HEK293 (cell line): ENCODE measurements around the gene PABPN1.
A peak's percentile ranks its signal among the peaks of the same experiment; 100 is the strongest.
"Not testable (repeated sequence)": the region's sequence is repeated elsewhere in the genome, so short reads cannot be mapped to it uniquely, and the experiment has no call there.

Experiments
- CTCF ChIA-PET: fragments of 350-600 bp; formaldehyde crosslinking; extraction: SDS; loops from one replicate; lab custom pipeline; 2021; ENCODE audit warnings: antibody characterized with exemption; lab: Yijun Ruan, JAX
- POLR2A ChIA-PET: fragments of 300-600 bp; formaldehyde crosslinking; extraction: SDS; loops from one replicate; lab custom pipeline; 2020; ENCODE audit warnings: antibody characterized with exemption, inconsistent platforms; lab: Yijun Ruan, JAX
- H3K27ac ChIP-seq: fragments of 200-500 bp; sonication (Bioruptor generic); 2 replicates; pipeline ENCODE4 v1.5.1; 2014; ENCODE audit warnings: low read depth, low read length, control low read depth, inconsistent platforms; ENCODE audit errors: extremely low read depth
- H3K36me3 ChIP-seq, 2 experiments: fragments of 200-500 bp in 1 of 2; sonication (Bioruptor generic) in 1 of 2; 1 replicate in 1 of 2; 2 replicates in 1 of 2; pipeline ENCODE4 v1.5.1; 2014 to 2017; ENCODE audit warnings: inconsistent platforms in 2 of 2, low read length in 2 of 2; ENCODE audit not compliant: control insufficient read depth in 2 of 2, insufficient read depth in 1 of 2
- H3K4me1 ChIP-seq: fragments of 200-500 bp; sonication (Bioruptor generic); 2 replicates; pipeline ENCODE4 v1.5.1; 2014; ENCODE audit warnings: mild to moderate bottlenecking, low read length, inconsistent platforms; ENCODE audit not compliant: control insufficient read depth, insufficient read depth
- H3K4me3 ChIP-seq: 2 replicates; pipeline ENCODE4 v1.5.1; 2011; ENCODE audit warnings: low read depth, mild to moderate bottlenecking, control low read depth, low read length, moderate library complexity
- H3K9me3 ChIP-seq: fragments of 200-500 bp; sonication (Bioruptor generic); 2 replicates; pipeline ENCODE4 v1.5.1; 2014; ENCODE audit warnings: low read depth, low read length, inconsistent platforms; ENCODE audit not compliant: control insufficient read depth, insufficient read depth
- EGR2 ChIP-seq: fragments of 450-650 bp; formaldehyde crosslinking; IDR thresholded peaks from 2 replicates; pipeline ENCODE4 v1.5.1; 2016; ENCODE audit warnings: low read depth, missing biosample characterization, missing genetic modification characterization
- IKZF3 ChIP-seq: fragments of 450-650 bp; IDR thresholded peaks from 2 replicates; pipeline ENCODE4 v1.5.0; 2018; ENCODE audit warnings: missing biosample characterization, mild to moderate bottlenecking, missing genetic modification characterization, moderate library complexity
- KLF9 ChIP-seq: fragments of 450-650 bp; formaldehyde crosslinking; IDR thresholded peaks from 2 replicates; pipeline ENCODE4 v1.5.1; 2016; ENCODE audit warnings: missing biosample characterization, missing genetic modification characterization, low read depth
- MYNN ChIP-seq: fragments of 450-650 bp; formaldehyde crosslinking; IDR thresholded peaks from 2 replicates; pipeline ENCODE4 v1.5.1; 2016; ENCODE audit warnings: missing biosample characterization, missing genetic modification characterization, borderline replicate concordance
- TRIM28 ChIP-seq: IDR thresholded peaks from 2 replicates; pipeline ENCODE4 v1.6.1; 2011; ENCODE audit warnings: low read length, control low read depth, borderline replicate concordance
- YY1 ChIP-seq: fragments of 450-650 bp; formaldehyde crosslinking; IDR thresholded peaks from 2 replicates; pipeline ENCODE4 v1.5.1; 2018; ENCODE audit warnings: missing biosample characterization, missing genetic modification characterization
- ZBTB17 ChIP-seq: fragments of 450-650 bp; formaldehyde crosslinking; IDR thresholded peaks from 2 replicates; pipeline ENCODE4 v1.5.1; 2016; ENCODE audit warnings: missing biosample characterization, missing genetic modification characterization
- ZNF121 ChIP-seq: fragments of 450-650 bp; formaldehyde crosslinking; IDR thresholded peaks from 2 replicates; pipeline ENCODE4 v1.5.1; 2016; ENCODE audit warnings: missing biosample characterization, missing genetic modification characterization
- ZNF513 ChIP-seq: fragments of 450-650 bp; IDR thresholded peaks from 2 replicates; pipeline ENCODE4 v1.5.1; 2018; ENCODE audit warnings: missing biosample characterization, missing genetic modification characterization
- ZNF549 ChIP-seq: fragments of 450-650 bp; IDR thresholded peaks from 2 replicates; pipeline ENCODE4 v1.5.1; 2018; ENCODE audit warnings: missing biosample characterization, missing genetic modification characterization, mild to moderate bottlenecking, inconsistent platforms, moderate library complexity
- ZNF610 ChIP-seq: fragments of 450-650 bp; formaldehyde crosslinking; IDR thresholded peaks from 2 replicates; pipeline ENCODE4 v1.5.1; 2016; ENCODE audit warnings: missing biosample characterization, missing genetic modification characterization, borderline replicate concordance
- TF ChIP-seq, protein P1 (sequence below): fragments of 450-650 bp; formaldehyde crosslinking; IDR thresholded peaks from 2 replicates; pipeline ENCODE4 v1.5.0; 2017; ENCODE audit warnings: missing biosample characterization, missing genetic modification characterization, borderline replicate concordance
- TF ChIP-seq, protein P2 (sequence below): fragments of 450-650 bp; formaldehyde crosslinking; IDR thresholded peaks from 2 replicates; pipeline ENCODE4 v1.5.1; 2016; ENCODE audit warnings: missing biosample characterization, missing genetic modification characterization
- TF ChIP-seq, protein P3 (sequence below): fragments of 450-650 bp; formaldehyde crosslinking; IDR thresholded peaks from 2 replicates; pipeline ENCODE4 v1.5.1; 2016; ENCODE audit warnings: missing biosample characterization, missing genetic modification characterization

Gene PABPN1

GRCh38 chr14:23325746-23326145 is 4.5 kb downstream of the PABPN1 start:
- ChIA-PET POLR2A (interaction anchor here (2.0 to 2.7 kb wide), 3 partner anchors 19 to 54 kb away, joined by 11 to 12 read pairs (median 12); partner anchors contain the start of genes BCL2L2 and PPP1R3E), CTCF (interaction anchor here (1.2 to 5.1 kb wide), 3 partner anchors 55 to 257 kb away, joined by 3 to 61 read pairs (median 6); no protein-coding TSS in a partner anchor)
- not testable (repeated sequence) for H3K27ac ChIP-seq, H3K4me3 ChIP-seq, H3K9me3 ChIP-seq, H3K4me1 ChIP-seq
- peaks cover 25 to 37% of the 10 kb centered on the region in 2 experiments for H3K36me3 ChIP-seq
- TF ChIP-seq IKZF3, result 0 out of 2 replicates have a peak, but pooled peaks have one; percentile 40

- POLR2A ChIA-PET, result interaction anchor here (0.9 to 2.7 kb wide), 6 partner anchors 20 to 212 kb away, joined by 3 to 12 read pairs (median 8); partner anchors contain the start of genes BCL2L2 and PPP1R3E
- Histone ChIP-seq H3K4me1 (peaks cover 8% of the 10 kb centered on the region; the same call in 1 of the 2 replicates), H3K36me3 (peaks cover 25 to 37% of the 10 kb centered on the region in 2 experiments), H3K27ac (no peak overlapping the region), H3K4me3 (no peak overlapping the region), H3K9me3 (no peaks in the 10 kb centered on the region)
- TF ChIP-seq ZNF513 (tag by site-specific recombination) (0 out of 2 replicates have a peak, but pooled peaks have one; percentile 6), YY1 (no peak), ZNF610 (tag by site-specific recombination) (no peak), KLF9 (tag by site-specific recombination) (no peak), MYNN (tag by site-specific recombination) (no peak), ZNF121 (no peak), ZBTB17 (tag by site-specific recombination) (peak; percentile 31; the same call in 1 of the 2 replicates), EGR2 (tag by site-specific recombination) (no peak), ZNF549 (tag by site-specific recombination) (no peak), TRIM28 (no peak)
- TF ChIP-seq, protein P1, sequence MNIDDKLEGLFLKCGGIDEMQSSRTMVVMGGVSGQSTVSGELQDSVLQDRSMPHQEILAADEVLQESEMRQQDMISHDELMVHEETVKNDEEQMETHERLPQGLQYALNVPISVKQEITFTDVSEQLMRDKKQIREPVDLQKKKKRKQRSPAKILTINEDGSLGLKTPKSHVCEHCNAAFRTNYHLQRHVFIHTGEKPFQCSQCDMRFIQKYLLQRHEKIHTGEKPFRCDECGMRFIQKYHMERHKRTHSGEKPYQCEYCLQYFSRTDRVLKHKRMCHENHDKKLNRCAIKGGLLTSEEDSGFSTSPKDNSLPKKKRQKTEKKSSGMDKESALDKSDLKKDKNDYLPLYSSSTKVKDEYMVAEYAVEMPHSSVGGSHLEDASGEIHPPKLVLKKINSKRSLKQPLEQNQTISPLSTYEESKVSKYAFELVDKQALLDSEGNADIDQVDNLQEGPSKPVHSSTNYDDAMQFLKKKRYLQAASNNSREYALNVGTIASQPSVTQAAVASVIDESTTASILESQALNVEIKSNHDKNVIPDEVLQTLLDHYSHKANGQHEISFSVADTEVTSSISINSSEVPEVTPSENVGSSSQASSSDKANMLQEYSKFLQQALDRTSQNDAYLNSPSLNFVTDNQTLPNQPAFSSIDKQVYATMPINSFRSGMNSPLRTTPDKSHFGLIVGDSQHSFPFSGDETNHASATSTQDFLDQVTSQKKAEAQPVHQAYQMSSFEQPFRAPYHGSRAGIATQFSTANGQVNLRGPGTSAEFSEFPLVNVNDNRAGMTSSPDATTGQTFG (tag by site-specific recombination), result no peak
- TF ChIP-seq, protein P2, sequence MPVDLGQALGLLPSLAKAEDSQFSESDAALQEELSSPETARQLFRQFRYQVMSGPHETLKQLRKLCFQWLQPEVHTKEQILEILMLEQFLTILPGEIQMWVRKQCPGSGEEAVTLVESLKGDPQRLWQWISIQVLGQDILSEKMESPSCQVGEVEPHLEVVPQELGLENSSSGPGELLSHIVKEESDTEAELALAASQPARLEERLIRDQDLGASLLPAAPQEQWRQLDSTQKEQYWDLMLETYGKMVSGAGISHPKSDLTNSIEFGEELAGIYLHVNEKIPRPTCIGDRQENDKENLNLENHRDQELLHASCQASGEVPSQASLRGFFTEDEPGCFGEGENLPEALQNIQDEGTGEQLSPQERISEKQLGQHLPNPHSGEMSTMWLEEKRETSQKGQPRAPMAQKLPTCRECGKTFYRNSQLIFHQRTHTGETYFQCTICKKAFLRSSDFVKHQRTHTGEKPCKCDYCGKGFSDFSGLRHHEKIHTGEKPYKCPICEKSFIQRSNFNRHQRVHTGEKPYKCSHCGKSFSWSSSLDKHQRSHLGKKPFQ (tag by site-specific recombination), result peak; percentile 99
- TF ChIP-seq, protein P3, sequence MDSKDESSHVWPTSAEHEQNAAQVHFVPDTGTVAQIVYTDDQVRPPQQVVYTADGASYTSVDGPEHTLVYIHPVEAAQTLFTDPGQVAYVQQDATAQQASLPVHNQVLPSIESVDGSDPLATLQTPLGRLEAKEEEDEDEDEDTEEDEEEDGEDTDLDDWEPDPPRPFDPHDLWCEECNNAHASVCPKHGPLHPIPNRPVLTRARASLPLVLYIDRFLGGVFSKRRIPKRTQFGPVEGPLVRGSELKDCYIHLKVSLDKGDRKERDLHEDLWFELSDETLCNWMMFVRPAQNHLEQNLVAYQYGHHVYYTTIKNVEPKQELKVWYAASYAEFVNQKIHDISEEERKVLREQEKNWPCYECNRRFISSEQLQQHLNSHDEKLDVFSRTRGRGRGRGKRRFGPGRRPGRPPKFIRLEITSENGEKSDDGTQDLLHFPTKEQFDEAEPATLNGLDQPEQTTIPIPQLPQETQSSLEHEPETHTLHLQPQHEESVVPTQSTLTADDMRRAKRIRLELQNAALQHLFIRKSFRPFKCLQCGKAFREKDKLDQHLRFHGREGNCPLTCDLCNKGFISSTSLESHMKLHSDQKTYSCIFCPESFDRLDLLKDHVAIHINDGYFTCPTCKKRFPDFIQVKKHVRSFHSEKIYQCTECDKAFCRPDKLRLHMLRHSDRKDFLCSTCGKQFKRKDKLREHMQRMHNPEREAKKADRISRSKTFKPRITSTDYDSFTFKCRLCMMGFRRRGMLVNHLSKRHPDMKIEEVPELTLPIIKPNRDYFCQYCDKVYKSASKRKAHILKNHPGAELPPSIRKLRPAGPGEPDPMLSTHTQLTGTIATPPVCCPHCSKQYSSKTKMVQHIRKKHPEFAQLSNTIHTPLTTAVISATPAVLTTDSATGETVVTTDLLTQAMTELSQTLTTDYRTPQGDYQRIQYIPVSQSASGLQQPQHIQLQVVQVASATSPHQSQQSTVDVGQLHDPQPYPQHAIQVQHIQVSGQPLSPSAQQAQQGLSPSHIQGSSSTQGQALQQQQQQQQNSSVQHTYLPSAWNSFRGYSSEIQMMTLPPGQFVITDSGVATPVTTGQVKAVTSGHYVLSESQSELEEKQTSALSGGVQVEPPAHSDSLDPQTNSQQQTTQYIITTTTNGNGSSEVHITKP, result 0 out of 2 replicates have a peak, but pooled peaks have one; percentile 22
- CTCF ChIA-PET, result interaction anchor here (0.6 to 5.1 kb wide), 23 partner anchors 11 to 258 kb away, joined by 3 to 61 read pairs (median 4); no protein-coding TSS in a partner anchor
Observed at GRCh38 chr14:23326491-23327332, 5.5 kb downstream of the PABPN1 start.
